Testis (tissue), 3 donors: ENCODE measurements around the gene COL21A1. TPM values are rescaled to one million over a fixed set of nuclear protein-coding genes. Genes with fewer than 3 reads are reported as not detected.

Source experiments
- DNase-seq: peaks from one replicate; pipeline ENCODE4 v3.0.0-alpha.2; 2019
- H3K27ac ChIP-seq, 2 donors: fragments of 200-600 bp; sonication (generic); one replicate each; pipeline ENCODE4 v1.5.1; 2019
- H3K27me3 ChIP-seq: fragments of 200-600 bp; sonication (generic); one replicate; pipeline ENCODE4 v1.5.1; 2019
- H3K36me3 ChIP-seq: fragments of 200-600 bp; sonication (generic); one replicate; pipeline ENCODE4 v1.5.1; 2017; ENCODE audit warnings: low read depth; ENCODE audit errors: missing control alignments
- H3K4me1 ChIP-seq: fragments of 200-600 bp; sonication (generic); one replicate; pipeline ENCODE4 v1.5.1; 2019
- H3K4me3 ChIP-seq, 2 donors: fragments of 200-600 bp; sonication (generic); one replicate each; pipeline ENCODE4 v1.5.1; 2017 to 2019
- H3K9me3 ChIP-seq: fragments of 200-600 bp; sonication (generic); one replicate; pipeline ENCODE4 v1.5.1; 2017
- POLR2A ChIP-seq: fragments of 450-650 bp; IDR thresholded peaks from one replicate; pipeline ENCODE4 v1.6.1; 2017; ENCODE audit warnings: antibody characterized with exemption, mild to moderate bottlenecking, moderate library complexity
- WGBS, 2 donors: methylation state at CpG; one replicate each; pipeline ENCODE4 v1.1.5; 2018; 5-methylcytosine and 5-hydroxymethylcytosine counted together
- intact Hi-C: fragments of 100-400 bp; cut with DNase I; formaldehyde crosslinking; loops from one replicate; pipeline ENCODE4 v1.15.1; 2023; ENCODE audit warnings: low total_unique reads
- polyA plus RNA-seq: library from polyadenylated mRNA; stranded (reverse); fragments of 350-450 nt; fragmentation: Illumina TruSeq; extraction: RNeasy Lipid Tissue Mini Kit (QIAGEN cat#74804); gene quantifications from one replicate; pipeline ENCODE4 v1.2.3, GENCODE V29; 2014; ENCODE audit warnings: low read depth, low replicate concordance; ENCODE audit not compliant: insufficient read depth
- total RNA-seq, 2 donors: library from RNA; depleted of rRNA; stranded (reverse); fragments of >200 nt; gene quantifications; one replicate each; pipeline ENCODE4 v1.2.3, GENCODE V29; 2016
- TF ChIP-seq, protein P1 (sequence below), 3 experiments: fragments of 450-650 bp in 2 of 3; fragments of 200-600 bp in 1 of 3; sonication (generic) in 1 of 3; IDR thresholded peaks; one replicate each; pipeline ENCODE4 v1.5.1; 2016 to 2019; ENCODE audit warnings: antibody characterized with exemption in 3 of 3, mild to moderate bottlenecking in 2 of 3, moderate library complexity in 1 of 3

COL21A1 gene
- total and polyA plus RNA-seq, 3 donors from 2014 or later, result 6.6 to 10.5 (median 7.1) TPM

DNA sequence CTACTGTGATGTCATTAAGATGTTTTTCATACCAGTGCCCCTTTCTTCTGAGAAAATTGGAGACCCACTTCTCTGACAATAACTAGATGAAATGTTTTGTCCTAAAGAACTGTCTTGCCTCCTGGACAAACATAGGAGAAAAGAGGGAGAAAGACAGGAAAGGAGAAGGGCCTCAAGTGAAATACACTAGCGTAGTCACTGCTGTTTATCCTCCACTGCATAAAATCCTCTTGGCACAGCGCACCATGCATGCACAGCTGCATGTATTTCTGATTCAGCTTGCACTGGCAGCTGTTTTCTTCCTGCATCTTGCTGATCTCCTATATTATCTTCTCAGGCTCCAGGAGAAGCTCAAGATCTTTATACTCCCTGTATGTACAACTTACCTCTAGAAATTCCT is 214.0 kb downstream of the COL21A1 start:
- no peak for DNase-seq
- Histone ChIP-seq H3K36me3 (no peaks in the 10 kb centered on the region), H3K27me3 (no peaks in the 10 kb centered on the region), H3K9me3 (no peaks in the 10 kb centered on the region), H3K27ac (no peak overlapping the region), H3K4me1 (no peaks in the 10 kb centered on the region), H3K4me3 (no peak overlapping the region)
- 95 to 96% methylated on average over 2 of the region's 2 CpGs for WGBS, 2 donors
- intact Hi-C loops, result no loop called here
- TF ChIP-seq POLR2A, result no peak
- TF ChIP-seq, protein P1, sequence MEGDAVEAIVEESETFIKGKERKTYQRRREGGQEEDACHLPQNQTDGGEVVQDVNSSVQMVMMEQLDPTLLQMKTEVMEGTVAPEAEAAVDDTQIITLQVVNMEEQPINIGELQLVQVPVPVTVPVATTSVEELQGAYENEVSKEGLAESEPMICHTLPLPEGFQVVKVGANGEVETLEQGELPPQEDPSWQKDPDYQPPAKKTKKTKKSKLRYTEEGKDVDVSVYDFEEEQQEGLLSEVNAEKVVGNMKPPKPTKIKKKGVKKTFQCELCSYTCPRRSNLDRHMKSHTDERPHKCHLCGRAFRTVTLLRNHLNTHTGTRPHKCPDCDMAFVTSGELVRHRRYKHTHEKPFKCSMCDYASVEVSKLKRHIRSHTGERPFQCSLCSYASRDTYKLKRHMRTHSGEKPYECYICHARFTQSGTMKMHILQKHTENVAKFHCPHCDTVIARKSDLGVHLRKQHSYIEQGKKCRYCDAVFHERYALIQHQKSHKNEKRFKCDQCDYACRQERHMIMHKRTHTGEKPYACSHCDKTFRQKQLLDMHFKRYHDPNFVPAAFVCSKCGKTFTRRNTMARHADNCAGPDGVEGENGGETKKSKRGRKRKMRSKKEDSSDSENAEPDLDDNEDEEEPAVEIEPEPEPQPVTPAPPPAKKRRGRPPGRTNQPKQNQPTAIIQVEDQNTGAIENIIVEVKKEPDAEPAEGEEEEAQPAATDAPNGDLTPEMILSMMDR (IDR thresholded peaks at IDR 0.05), result no peak

DNA sequence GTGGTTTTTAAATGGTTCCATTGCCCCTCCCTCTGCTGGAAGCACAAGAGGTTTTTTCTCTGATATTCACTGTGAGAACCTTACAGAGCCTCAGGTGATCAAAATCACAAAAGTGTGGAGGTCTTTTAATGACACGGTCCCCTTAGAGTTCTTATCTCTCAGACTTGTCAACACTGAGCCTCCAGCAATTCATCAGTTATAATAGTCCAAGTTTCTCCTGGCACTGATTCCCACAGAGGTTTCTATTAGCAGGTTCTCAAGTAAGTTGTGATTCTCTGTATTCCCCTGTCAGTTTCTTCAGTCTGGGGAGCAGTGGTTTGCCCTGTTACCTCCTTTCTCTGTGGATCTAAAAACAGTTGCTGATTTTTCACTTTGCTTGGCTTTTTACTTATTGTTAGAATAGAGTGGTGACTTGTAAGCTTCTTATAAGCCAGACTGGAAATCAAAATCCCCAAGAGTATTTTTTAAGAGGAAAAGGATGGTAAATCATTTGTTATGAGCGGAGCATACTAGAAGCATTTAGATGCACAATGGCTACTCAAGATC is 214.6 kb downstream of the COL21A1 start:
- H3K36me3 ChIP-seq, result no peaks in the 10 kb centered on the region
- H3K4me3 ChIP-seq, result no peak overlapping the region
- H3K27me3 ChIP-seq, result no peaks in the 10 kb centered on the region
- DNase-seq, result no peak
- WGBS, 2 donors, result 60 to 61% methylated on average over 2 of the region's 2 CpGs
- no peaks in the 10 kb centered on the region for H3K9me3 ChIP-seq
- H3K4me1 ChIP-seq, result no peaks in the 10 kb centered on the region
- TF ChIP-seq, protein P1 (IDR thresholded peaks at IDR 0.05), result no peak
- no peak for TF ChIP-seq POLR2A
- intact Hi-C loops, result no loop called here
- H3K27ac ChIP-seq, result no peak overlapping the region

DNA sequence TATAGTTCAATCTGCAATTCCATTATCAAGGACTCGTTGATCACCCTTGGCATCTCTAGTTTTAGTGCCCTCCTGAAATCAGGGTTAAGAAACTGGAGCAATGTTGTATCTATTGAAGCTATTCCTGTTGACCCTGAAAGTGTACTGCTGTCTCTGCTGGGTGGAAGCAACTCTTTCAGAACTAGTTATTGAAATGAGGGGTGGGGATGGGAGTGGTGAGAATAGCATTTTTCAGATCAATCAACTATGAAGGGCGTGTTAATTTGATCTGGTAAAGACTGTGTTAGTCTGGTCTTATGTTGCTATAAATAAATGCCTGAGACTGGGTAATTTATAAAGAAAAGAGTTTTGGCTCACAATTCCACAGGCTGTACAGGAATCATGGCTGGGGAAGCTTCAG is 219.5 kb downstream of the COL21A1 start:
- no peak for TF ChIP-seq POLR2A
- TF ChIP-seq, protein P1 (IDR thresholded peaks at IDR 0.05), result no peak
- no peaks in the 10 kb centered on the region for H3K9me3 ChIP-seq

GRCh38 chr6:56026455-56027180 is 220.8 kb downstream of the COL21A1 start:
- no peak for DNase-seq
- no peak overlapping the region for H3K4me3 ChIP-seq
- no peaks in the 10 kb centered on the region for H3K36me3 ChIP-seq
- WGBS, 2 donors, result 89% methylated on average over 2 of the region's 2 CpGs
- no peak overlapping the region for H3K27ac ChIP-seq
- H3K9me3 ChIP-seq, result no peaks in the 10 kb centered on the region
- intact Hi-C loops, result no loop called here
- H3K27me3 ChIP-seq, result no peaks in the 10 kb centered on the region
- H3K4me1 ChIP-seq, result no peaks in the 10 kb centered on the region
- no peak for TF ChIP-seq POLR2A
- TF ChIP-seq, protein P1 (IDR thresholded peaks at IDR 0.05), result no peak

More for the DNA sequence above, 219.5 kb downstream of the COL21A1 start:
- intact Hi-C loops, result no loop called here
- no peaks in the 10 kb centered on the region for H3K27me3 ChIP-seq
- WGBS, 2 donors, result 92 to 93% methylated on average over 2 of the region's 2 CpGs
- H3K4me3 ChIP-seq, result no peak overlapping the region
- no peak overlapping the region for H3K27ac ChIP-seq
- no peaks in the 10 kb centered on the region for H3K36me3 ChIP-seq
- no peaks in the 10 kb centered on the region for H3K4me1 ChIP-seq
- DNase-seq, result no peak

- no peak for DNase-seq
- H3K9me3 ChIP-seq, result no peaks in the 10 kb centered on the region
- TF ChIP-seq, protein P1 (IDR thresholded peaks at IDR 0.05), result no peak
- no peak for TF ChIP-seq POLR2A
- H3K27ac ChIP-seq, result peak overlapping the region in 1 of 2 donors; percentile 32
- H3K4me3 ChIP-seq, result no peak overlapping the region
- no peaks in the 10 kb centered on the region for H3K36me3 ChIP-seq
- H3K4me1 ChIP-seq, result no peaks in the 10 kb centered on the region
- H3K27me3 ChIP-seq, result no peaks in the 10 kb centered on the region
- intact Hi-C loops, result no loop called here
Measured at GRCh38 chr6:56025795-56026194, 221.6 kb downstream of the COL21A1 start.
